Dermis microvascular lymphatic vessel endothelial cell (primary cell): ENCODE data around the gene SSPN. TPM values are rescaled to one million over a fixed set of nuclear protein-coding genes. Genes with fewer than 3 reads are reported as not detected.
"Not testable (repeated sequence)": the region's sequence is repeated elsewhere in the genome, so short reads cannot be mapped to it uniquely, and the experiment has no call there.

Experiments
- DNase-seq, 2 donors: peaks; one replicate each; pipeline versions ENCODE4 v3.0.0 to v3.0.0-alpha.2; 2010; ENCODE audit warnings: low read depth in 2 of 2
- total RNA-seq: library from RNA; depleted of rRNA; stranded (reverse); fragments of >200 nt; gene quantifications from 2 replicates; pipeline ENCODE4 v1.2.1, GENCODE V29; 2014

The SSPN gene
- total RNA-seq, 1 donor from 2014 or later = 0.39 TPM

DNA sequence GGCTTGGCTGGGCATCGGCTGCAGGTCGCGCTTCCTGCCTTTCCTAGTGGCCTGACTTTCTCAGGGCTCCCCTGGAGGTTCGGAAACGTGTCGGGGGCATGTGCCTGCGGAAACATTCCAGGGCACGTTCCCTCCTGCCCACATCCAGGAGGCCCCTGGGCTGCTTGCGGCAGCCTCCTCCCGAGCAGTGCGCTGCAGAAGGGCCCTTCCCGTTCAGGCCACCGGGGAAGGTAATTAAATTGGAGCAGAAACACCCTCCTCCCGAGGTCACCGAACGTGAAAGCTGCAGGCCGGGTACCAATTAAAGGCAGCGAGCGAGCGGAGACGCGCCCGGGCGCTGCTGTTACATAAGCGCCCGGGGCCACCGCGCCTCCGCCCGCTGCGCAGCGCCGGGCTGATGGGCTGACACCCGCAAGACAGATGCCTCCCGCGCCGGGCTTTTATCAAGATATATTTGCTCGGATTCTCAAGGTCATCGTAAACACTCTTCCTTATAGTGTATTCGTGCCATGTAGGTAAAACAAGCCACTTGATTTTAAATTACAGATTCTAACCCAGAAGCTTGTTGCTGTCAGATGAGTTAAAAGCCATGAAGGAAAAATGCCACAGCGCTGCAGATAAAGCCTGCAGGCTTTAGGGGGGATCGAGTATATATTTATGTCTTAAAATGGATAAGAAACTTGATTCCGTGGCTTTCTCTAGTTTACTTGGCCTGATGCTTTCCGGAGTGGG lies 31.4 kb downstream of the SSPN start:
- DNase-seq = peak in 1 of 2 donors; percentile 34

DNA sequence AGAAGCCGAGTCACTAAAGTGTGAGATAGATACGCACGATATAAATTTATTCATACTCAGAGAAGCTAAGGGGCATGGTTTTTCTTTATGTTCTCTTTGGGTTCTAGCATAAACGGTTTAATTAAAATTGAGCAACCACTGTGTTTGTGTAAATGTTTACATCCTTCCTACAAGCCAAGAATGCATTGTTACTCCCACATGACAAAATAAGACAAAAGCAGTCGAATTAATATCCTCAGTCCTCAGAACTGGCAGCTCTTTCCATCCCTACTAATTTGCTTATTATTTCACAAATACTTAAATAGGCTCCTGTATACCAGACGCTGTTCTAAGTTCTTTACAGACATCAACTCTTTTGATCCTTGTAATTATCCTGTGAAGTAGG lies 32.0 kb downstream of the SSPN start:
- no peak for DNase-seq

DNA sequence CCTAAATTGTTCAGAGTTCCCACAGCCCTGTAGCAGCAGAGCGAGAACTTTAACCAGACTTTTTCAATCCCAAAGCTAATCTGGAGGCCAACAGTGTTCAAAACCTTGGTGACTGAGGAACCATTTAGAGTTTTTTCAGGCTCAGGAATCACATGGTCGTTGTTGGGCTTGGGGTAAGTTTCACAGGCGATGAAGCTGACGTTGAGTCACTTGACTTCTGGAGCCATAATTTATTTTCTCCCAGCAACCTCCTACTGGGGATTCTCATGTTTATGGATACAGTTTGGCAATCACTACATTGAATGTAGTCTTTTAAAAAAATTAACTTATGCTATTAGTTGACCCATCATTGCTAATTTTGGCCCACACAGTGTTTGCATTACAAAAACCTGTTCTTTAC lies 34.5 kb downstream of the SSPN start:
- DNase-seq = no peak

DNA sequence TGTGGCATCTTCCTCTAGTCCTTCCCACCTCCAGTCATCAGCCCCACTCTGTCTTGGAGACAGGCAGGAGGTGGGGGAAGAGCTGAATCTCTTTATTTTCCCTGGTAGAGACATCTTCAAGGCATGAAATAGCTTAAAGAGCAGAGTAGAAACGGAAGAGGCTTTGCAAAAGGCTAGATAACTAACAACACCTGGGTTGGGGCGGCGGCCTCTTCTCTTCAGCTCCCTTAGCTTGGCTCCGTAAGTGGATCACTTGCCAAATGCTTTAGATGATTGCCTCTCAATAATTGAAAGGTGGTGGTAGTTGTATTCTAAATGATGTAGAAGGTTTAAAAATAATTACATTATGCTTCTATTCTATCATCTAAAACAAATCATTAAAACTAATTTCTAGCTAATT lies 36.1 kb downstream of the SSPN start:
- DNase-seq = no peak

DNA sequence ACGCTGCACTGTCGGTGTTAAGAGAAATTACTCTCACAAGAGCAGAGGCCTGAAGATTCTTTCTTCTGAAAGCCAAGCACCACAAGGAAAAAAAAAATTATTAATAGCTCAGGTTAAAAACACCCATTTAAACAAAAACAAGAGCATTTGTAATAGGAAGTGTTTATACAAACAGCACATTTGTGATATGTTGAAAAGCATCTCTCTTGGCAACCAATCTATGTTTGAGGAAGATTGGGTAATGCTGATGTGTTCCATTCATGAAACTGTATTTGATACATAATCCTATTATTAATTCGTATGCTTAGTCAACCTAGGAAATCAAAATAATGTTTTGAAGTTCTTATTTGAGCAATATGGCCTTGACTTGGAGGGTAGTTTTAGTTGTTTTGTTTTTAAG lies 36.5 kb downstream of the SSPN start:
- DNase-seq = no peak

DNA sequence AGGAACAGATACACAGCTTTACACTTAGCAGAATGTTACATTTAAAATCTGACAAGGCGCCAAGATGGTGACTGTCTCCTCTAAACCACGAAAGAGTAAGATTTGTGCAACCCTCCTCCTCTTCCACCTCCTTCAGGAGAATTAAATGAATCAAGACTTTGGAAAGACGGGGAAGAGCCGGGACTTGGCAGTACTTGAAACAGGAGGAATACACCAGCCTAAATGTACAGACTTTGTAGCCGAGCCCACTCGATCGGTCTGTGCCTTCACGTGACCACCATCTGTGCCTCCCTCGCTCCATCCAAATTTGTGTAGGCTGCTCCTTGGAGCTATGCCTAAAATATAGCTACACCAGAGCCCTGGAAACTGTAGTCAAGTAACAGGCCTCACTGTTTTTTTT lies 38.3 kb downstream of the SSPN start:
- DNase-seq = no peak

DNA sequence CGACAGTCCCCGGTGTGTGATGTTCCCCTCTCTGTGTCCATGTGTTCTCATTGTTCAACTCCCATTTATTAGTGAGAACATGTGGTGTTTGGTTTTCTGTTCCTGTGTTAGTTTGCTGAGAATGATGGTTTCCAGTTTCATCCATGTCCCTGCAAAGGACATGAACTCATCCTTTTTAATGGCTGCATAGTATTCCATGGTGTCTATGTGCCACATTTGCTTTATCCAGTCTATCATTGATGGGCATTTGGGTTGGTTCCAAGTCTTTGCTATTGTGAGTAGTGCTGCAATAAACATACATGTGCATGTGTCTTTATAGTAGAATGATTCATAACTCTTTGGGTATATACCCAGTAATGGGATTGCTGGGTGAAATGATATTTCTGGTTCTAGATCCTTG lies 40.1 kb downstream of the SSPN start:
- DNase-seq = not testable (repeated sequence)

DNA sequence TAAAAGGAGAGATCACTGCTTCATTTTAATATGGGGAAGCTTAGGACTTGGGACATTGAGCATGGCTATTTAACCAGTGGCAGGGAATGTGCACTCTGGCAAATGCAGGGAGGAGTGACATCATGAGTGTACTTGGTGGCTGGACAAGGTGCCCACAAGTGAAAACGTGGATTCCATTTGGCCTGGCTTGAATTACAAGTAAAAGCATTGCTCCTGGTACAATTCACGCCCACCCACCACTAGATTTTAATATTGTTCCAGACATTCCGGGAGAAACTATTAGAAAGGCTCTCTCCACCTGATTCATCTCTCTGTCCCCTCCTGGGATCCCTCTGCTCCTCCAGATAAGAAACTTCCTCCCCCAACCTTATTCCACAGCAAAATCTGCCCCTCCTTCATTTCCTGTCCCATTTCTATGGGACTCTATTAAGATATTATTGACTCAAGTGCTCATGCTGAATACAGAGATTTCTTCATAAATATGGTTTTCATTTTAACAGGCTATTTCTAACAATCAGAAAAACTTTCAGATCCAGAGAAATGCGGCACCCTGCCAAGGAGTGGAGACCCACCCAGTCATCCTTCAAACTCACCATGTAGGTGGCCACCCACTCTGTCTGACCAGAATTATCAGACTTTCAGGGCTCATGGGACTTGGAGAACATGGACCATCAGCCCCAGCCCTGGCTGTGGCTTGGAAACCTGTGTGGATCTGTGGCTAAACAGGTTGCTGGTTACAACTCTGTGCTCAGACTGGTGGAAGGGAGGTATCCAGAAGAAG lies 43.2 kb downstream of the SSPN start:
- DNase-seq = no peak

DNA sequence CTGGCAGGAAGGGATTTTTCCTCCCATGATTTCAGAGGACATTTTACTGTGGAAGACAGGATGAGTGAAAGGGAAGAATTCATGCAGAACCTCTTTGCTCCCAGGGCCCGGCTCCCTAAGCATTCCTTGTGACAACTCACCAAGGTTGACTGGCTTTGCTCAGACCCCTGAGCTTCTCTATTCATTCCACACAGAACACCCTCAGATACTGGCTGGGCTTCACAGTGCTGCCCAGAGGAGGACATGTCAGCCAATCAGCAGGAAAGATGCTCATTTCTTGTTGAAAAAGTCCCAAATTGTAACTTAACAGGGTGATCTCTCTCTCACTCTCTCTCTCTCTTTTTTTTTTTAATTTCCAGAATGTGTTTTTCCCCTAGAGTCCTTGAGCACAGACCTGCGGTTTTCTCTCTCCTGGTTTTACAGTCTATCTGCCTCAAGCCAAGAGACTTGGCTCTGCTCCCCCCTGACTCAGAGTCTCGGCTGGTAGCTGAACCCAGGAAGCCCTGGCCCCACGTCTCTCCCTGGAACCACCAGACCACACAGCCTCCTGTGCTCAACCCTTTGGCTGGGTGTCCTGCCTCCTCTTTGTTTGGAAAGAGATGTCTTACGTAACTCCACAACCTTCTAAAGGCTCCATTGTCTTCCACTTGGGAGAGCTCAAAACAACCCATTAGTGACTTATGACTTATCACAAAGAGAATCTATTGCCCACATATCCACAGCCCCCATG lies 43.9 kb downstream of the SSPN start:
- DNase-seq = no peak

DNA sequence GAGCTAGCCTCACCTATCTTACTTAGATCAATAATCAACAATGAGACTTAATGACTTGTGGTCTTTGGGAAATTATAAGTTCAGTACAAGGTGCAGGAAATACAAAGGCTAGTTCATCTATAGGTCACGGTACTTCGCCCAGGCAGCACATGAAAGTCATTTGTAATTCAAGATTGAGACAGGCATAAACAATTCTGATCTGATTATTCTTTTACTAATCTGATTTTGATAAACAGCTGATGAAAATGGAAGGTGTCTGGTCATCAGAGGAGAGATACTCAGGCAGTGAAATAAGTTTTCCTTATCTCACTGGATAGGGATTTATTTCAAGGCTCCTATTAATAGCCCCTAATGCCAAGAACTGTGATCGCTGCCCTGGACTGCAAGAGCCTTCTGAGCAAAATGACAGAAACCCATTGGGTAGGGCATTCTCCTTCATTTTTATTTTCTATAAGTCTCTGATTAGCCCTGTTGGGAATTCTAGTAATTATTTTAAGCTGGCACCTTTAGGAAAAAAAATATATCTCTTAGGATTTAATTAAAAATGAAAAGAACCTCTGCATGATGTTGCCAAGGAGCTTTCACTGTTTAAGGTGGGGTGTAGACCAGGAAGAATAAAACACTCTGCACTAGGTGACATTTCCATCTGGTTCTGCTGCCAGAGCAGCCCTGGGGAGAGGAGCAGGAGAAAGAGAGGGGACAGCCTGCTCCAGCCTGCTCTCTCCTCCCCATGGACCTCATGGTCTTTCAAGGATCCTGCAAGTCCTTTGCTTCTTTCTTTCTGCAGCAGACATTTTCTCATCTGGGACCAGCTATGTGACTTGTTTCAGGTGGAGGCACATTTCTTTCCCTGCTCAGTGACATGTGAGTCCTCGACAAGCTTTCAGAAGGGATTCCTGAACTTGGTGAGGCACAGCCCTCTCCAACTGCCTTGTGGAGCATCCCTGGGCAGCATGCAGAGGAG lies 44.8 kb downstream of the SSPN start:
- DNase-seq = no peak

DNA sequence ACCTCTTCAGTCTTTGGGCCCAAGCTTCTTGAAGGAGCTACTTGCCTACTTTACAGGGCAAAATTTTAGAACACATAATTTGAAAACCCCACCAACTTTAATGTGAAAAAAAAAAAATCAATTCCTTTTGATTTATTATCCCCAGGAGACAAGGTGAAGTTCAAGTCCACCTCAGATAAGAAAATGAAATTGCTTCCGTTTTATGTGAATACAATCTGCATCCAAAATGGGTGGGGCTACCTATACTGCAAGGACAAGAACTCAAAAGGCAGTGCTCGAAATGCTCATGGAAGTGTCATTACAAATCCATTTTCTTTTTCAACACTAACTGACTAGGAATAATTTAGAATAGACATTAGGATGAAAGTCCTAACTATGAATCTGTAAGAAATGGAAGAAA lies 45.7 kb downstream of the SSPN start:
- no peak for DNase-seq

DNA sequence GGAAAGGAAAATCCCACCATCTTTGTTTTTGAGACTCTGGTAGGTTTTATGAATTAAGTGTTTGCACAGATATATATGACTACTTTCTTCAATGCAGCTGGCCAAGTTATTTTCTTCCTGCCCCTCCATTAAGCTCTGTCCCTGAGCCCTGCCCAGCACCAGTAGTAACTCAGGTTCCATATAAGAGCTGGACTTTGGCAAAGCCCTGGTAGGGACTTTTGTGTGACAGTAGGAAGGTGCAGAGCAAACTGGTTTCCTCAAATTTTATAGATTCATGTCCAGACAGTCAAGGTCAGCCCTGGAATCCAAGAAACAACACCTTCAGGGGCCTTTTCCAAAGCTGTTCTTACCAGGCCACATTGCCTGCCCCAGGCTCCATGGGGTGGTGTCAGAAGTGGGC lies 47.3 kb downstream of the SSPN start:
- DNase-seq = no peak

DNA sequence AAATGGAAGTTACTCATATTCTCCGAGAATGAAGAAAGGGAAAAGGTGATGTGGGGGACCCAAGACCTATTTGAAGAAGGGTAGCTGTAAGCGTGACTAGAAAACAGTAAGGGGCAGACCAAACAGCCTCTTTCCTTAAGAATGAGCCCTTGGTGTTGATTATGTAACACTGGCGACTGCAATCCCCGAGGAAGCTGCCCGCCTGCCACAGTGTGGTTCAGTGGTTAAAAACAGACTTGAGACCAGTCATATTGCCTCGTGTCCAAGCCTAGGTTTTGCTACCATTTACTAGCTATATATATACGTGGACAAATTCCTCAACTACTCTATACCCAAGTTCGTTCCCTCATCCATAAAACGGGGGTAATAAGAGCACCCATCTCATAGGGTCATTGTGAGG lies 49.1 kb downstream of the SSPN start:
- DNase-seq = no peak

DNA sequence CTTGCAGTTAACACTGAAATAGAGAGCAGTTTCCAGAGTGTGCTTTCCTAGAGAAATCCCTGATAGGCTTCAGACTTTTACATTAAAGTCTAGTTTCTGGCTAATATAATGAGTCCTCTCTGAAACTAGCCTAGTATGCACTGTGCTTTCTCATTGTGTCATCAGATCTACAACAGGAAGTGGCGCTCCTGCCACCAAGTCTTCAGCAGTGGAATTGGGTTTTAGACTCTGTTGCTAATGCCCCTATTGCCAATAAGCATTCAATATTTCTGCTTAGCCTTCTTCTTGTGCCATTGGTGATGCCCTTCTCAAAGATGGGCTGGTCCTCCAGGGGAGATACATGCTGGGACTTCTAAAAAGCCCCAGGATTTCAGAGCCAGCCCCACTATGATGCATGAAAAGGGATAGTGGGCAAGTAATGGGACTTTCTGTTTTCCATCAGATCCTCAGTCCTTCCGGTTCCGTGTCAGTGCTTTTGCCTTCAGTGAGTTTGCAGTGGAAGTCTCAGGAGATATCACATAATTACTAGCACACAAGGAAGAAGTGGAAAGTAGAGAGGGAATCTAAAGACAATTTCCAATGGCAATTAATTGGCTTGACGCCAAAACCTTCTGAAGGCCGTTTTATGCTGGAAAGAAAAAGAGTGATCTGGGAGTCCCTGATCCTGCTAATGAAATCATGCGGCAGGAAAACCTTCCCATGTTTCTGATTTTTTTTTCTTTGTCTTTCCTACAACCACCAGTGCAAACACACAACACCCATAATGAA lies 50.0 kb downstream of the SSPN start:
- no peak for DNase-seq

DNA sequence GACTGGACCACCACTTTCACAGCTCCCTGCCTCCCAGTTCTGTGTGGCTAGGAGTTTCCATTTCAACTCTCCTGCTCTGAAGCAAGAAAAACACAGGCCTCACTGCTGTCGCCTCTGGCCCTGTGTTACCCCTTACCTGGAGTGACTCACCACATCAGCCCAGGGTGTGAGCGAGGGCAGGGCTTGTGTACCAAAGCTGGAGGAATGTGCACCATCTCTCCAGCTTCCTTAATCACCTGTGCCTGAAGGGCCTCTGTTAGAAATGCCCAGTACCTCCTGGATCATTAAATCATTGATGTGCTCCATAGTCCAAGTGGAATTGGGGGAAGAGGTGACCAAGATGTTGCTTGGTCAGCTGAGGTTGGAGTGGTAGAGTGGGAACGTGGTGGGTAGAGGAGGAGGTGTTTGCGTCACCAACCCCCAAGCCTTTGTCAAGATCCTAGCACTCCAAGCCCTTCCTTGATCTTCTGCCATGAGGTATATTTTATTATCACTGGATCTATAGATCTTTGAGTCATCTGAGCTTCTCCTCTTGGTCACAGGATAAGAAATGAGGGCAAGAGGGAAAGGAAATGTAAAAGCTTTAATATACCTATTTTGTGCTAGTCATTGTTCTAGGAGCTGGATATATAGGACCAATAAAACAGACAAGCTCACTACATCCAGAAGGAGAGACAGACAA lies 51.3 kb downstream of the SSPN start:
- DNase-seq = no peak

DNA sequence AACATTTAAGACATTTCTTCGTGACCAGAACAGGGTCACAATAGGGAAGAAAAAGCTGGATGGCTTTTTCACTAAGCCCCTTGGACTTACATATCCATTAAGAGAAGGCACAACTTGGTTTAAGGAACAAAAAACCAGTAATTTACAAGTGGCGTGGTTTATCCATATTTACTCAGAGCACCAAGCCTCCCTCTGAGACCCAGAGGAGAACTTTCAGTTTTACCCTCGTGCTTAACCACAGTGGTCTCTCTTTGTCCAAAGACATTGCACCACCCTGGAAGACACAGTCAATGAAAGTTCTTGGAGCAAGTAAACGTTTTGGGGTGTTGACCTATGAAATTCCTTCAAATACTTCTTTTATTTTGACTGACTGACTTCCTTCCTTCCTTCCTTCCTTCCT lies 52.5 kb downstream of the SSPN start:
- no peak for DNase-seq

DNA sequence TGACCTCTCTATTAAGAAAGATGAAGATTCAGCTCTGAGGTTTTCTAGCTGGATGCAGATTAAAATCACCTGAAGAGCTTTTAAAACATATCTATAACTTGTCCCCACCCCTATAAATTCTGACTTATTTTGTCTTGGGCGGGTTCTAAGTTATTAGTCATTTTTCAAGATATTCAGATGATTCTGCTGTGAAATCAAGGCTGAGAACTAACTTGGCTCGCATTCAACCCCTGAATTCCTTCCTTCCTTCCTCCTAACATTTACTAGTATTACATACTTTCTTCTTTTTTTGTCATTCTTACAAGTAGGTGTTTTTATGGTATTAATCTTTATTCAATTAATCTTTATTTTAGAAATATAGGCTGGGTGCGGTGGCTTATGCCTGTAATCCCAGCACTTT lies 55.4 kb downstream of the SSPN start:
- peak in 1 of 2 donors; percentile 44 for DNase-seq

DNA sequence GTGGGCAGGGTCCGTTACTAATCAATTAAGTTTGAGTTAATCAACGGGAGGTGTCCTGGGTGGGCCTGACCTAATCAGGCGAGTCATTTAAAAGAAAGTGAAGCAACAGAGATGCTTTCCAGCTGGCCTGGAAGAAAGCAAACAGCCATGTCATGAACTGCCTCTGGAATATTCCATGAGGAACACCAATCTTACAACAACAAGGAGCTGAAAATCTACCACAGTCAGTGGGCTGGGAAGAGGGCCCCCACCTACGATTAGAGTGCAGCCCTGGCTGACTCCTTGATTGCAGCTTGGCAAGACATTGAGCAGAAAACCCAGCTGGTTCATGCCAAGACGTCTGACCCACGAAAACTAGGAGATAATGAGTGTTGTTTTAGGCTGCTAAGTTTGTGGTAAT lies 56.2 kb downstream of the SSPN start:
- no peak for DNase-seq

DNA sequence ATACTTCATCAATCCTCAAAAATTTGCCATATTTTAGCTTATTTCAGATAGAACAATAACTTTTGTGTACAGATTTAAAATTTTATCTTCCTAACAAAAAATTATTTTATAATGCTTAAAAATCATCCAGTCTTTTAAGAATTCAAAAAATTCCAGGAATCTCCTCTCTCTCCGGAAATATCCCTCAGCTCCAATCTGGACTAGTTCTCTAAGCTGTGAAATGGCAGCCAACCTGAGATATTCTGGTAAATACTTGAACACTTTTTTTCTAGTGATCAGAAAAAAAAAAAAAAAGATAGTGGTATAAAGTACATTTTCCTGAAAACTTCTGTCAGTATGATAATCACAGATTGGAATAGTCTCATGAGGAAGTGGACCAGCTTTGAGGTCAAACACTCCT lies 57.6 kb downstream of the SSPN start:
- DNase-seq = peak in 1 of 2 donors; percentile 24
